ENCODE data around the gene KLHL3. TPM values are rescaled to one million over a fixed set of nuclear protein-coding genes. Genes with fewer than 3 reads are reported as not detected.

The KLHL3 gene
- polyA plus RNA-seq, 1 of the 3 experiments (the other 2 are of a cell fraction), result 3.8 TPM

GRCh38 chr5:137758715-137759306 lies 22.9 kb upstream of the KLHL3 start:
- Histone ChIP-seq H3K4me3 (ENCODE audit: low read depth in 2 of 2, low read length in 1 of 2) (no peak overlapping the region), H3K4me2 (no peak overlapping the region), H3K4me1 (ENCODE audit: control insufficient read depth in 1 of 2, insufficient read depth in 2 of 2, low read depth in 1 of 2, low read length in 1 of 2) (peaks cover 0 to 4% of the 10 kb centered on the region in 2 experiments; a peak in 1 of 4 replicates), H3K79me2 (ENCODE audit: insufficient read depth) (peaks cover 3% of the 10 kb centered on the region), H3K9me2 (no peaks in the 10 kb centered on the region), H2AFZ (ENCODE audit: low read depth) (no peak overlapping the region), H3K9me3 (no peaks in the 10 kb centered on the region), H3K36me3 (replicated peaks in 1 of 2; ENCODE audit: control insufficient read depth in 1 of 2, insufficient read depth in 2 of 2, low read length in 1 of 2) (no peaks in the 10 kb centered on the region), H3K27ac (ENCODE audit: low read depth in 2 of 2, low read length in 1 of 2) (no peak overlapping the region), H3F3A (replicated peaks; ENCODE audit: insufficient read depth) (peaks cover 2% of the 10 kb centered on the region), H3K9ac (no peak overlapping the region), H4K20me1 (ENCODE audit: insufficient read depth) (no peaks in the 10 kb centered on the region), H3K27me3 (ENCODE audit: insufficient read depth) (no peaks in the 10 kb centered on the region)
- TF ChIP-seq EZH2phosphoT487 (IDR thresholded peaks at IDR 0.05; ENCODE audit: borderline replicate concordance, low read depth), result no peak
- TF ChIP-seq MAX (IDR thresholded peaks at IDR 0.05; ENCODE audit: low read depth), result no peak
- TF ChIP-seq MXI1 (IDR thresholded peaks at IDR 0.05; ENCODE audit: low read depth, low read length), result no peak
- TF ChIP-seq PBX3 (IDR thresholded peaks at IDR 0.05), result no peak
- no peak for TF ChIP-seq TCF12 (IDR thresholded peaks at IDR 0.05)
- TF ChIP-seq YY1 (IDR thresholded peaks at IDR 0.05; ENCODE audit: low read depth), result no peak
- TF ChIP-seq CHD2 (IDR thresholded peaks at IDR 0.05; ENCODE audit: low read length, partially characterized antibody), result no peak
- no peak for TF ChIP-seq POLR2AphosphoS5 (IDR thresholded peaks at IDR 0.05; ENCODE audit: low read depth, low read length)
- no peak for TF ChIP-seq RXRA (IDR thresholded peaks at IDR 0.05; ENCODE audit: borderline replicate concordance, low read depth)
- no peak for TF ChIP-seq USF1 (IDR thresholded peaks at IDR 0.05; ENCODE audit: borderline replicate concordance, low read depth)
- DNase-seq, result no peak
- WGBS (ENCODE audit: low lambda C conversion rate), result 77% methylated on average over 6 of the region's 6 CpGs
- POLR2A ChIA-PET, result no interaction called here
- CTCF ChIA-PET, result interaction anchor here (4.4 kb wide), 1 partner anchor 20 kb away, joined by 18 read pairs; no protein-coding TSS in a partner anchor

GRCh38 chr5:137758121-137758520 lies 22.2 kb upstream of the KLHL3 start:
- H3K9ac ChIP-seq, result no peak overlapping the region
- H3K4me1 ChIP-seq (ENCODE audit: control insufficient read depth in 1 of 2, insufficient read depth in 2 of 2, low read depth in 1 of 2, low read length in 1 of 2), result peaks cover 0 to 4% of the 10 kb centered on the region in 2 experiments; a peak in 1 of 4 replicates
- no peak overlapping the region for H2AFZ ChIP-seq (ENCODE audit: low read depth)
- no peaks in the 10 kb centered on the region for H3K27me3 ChIP-seq (ENCODE audit: insufficient read depth)
- no peaks in the 10 kb centered on the region for H3K9me2 ChIP-seq
- ChIA-PET CTCF (interaction anchor here (4.4 kb wide), 1 partner anchor 21 kb away, joined by 18 read pairs; no protein-coding TSS in a partner anchor), POLR2A (no interaction called here)
- peaks cover 10% of the 10 kb centered on the region for H3K79me2 ChIP-seq (ENCODE audit: insufficient read depth)
- peaks cover 4% of the 10 kb centered on the region for H3F3A ChIP-seq (replicated peaks; ENCODE audit: insufficient read depth)
- no peak overlapping the region for H3K4me2 ChIP-seq
- H4K20me1 ChIP-seq (ENCODE audit: insufficient read depth), result peaks cover 5% of the 10 kb centered on the region
- TF ChIP-seq IRF3 (IDR thresholded peaks at IDR 0.05; ENCODE audit: low read depth, low read length) (no peak), CTCF (IDR thresholded peaks at IDR 0.05) (no peak), RAD21 (IDR thresholded peaks at IDR 0.05; ENCODE audit: low read length) (no peak), EZH2phosphoT487 (IDR thresholded peaks at IDR 0.05; ENCODE audit: borderline replicate concordance, low read depth) (no peak), USF1 (IDR thresholded peaks at IDR 0.05; ENCODE audit: borderline replicate concordance, low read depth) (no peak), FOXJ3 (CRISPR knock-in tag; IDR thresholded peaks at IDR 0.05) (no peak), RFX5 (IDR thresholded peaks at IDR 0.05; ENCODE audit: low read length) (no peak), TAF1 (IDR thresholded peaks at IDR 0.05; ENCODE audit: borderline replicate concordance, low read depth, low read length) (no peak), FOXM1 (IDR thresholded peaks at IDR 0.05; ENCODE audit: low read depth) (no peak), NRF1 (IDR thresholded peaks at IDR 0.05; ENCODE audit: low read depth, low read length) (no peak), SIN3A (IDR thresholded peaks at IDR 0.05; ENCODE audit: borderline replicate concordance, low read depth, low read length) (no peak), RCOR1 (IDR thresholded peaks at IDR 0.05; ENCODE audit: low read length) (no peak), FOSL2 (IDR thresholded peaks at IDR 0.05; ENCODE audit: borderline replicate concordance, low read depth) (no peak), NFIC (IDR thresholded peaks at IDR 0.05; ENCODE audit: borderline replicate concordance) (no peak), JUND (IDR thresholded peaks at IDR 0.05) (no peak), TCF12 (IDR thresholded peaks at IDR 0.05) (no peak)
- H3K9me3 ChIP-seq, result no peaks in the 10 kb centered on the region
- no peaks in the 10 kb centered on the region for H3K36me3 ChIP-seq (replicated peaks in 1 of 2; ENCODE audit: control insufficient read depth in 1 of 2, insufficient read depth in 2 of 2, low read length in 1 of 2)
- H3K27ac ChIP-seq (ENCODE audit: low read depth in 2 of 2, low read length in 1 of 2), result no peak overlapping the region
- 93% methylated on average over 4 of the region's 4 CpGs for WGBS (ENCODE audit: low lambda C conversion rate)
- H3K4me3 ChIP-seq (ENCODE audit: low read depth in 2 of 2, low read length in 1 of 2), result no peak overlapping the region
- DNase-seq, result no peak
